ENCODE measurements around the gene RBMXL3. TPM values are rescaled to one million over a fixed set of nuclear protein-coding genes. Genes with fewer than 3 reads are reported as not detected.
"Not testable (repeated sequence)": the region's sequence is repeated elsewhere in the genome, so short reads cannot be mapped to it uniquely, and the experiment has no call there.

RBMXL3 gene
- total and polyA plus RNA-seq, 2 donors from 2014 or later: not detected

GRCh38 chrX:115214605-115215004 is 25.4 kb downstream of the RBMXL3 start:
- DNase-seq: no peak
- no peak for FAIRE-seq
- intact Hi-C loops (cut with DNase I): no loop called here
- H3K4me1 ChIP-seq (ENCODE audit: control insufficient read depth in 2 of 3, insufficient read depth in 2 of 3, low read depth in 1 of 3, low read length in 3 of 3): no peaks in the 10 kb centered on the region
- no peak for TF ChIP-seq CTCF (IDR thresholded peaks at IDR 0.05; ENCODE audit: borderline replicate concordance, extremely low read depth, insufficient read depth)
- H3K4me3 ChIP-seq (ENCODE audit: low read length in 3 of 3): no peak overlapping the region
- H3K9me3 ChIP-seq (ENCODE audit: control insufficient read depth in 2 of 3, insufficient read depth in 1 of 3, low read length in 3 of 3): no peaks in the 10 kb centered on the region
- H3K9ac ChIP-seq (ENCODE audit: low read length in 3 of 3): no peak overlapping the region
- no peaks in the 10 kb centered on the region for H3K27me3 ChIP-seq (ENCODE audit: control insufficient read depth, insufficient read depth, low read length)
- H3K27ac ChIP-seq (ENCODE audit: low read depth in 2 of 2, low read length in 2 of 2): no peak overlapping the region
- no peaks in the 10 kb centered on the region for H3K36me3 ChIP-seq (ENCODE audit: control insufficient read depth in 2 of 3, insufficient read depth in 3 of 3, low read length in 3 of 3)

- H3K4me3 ChIP-seq (ENCODE audit: low read length in 3 of 3); H3K27ac ChIP-seq (ENCODE audit: low read depth in 2 of 2, low read length in 2 of 2); FAIRE-seq; H3K9ac ChIP-seq (ENCODE audit: low read length in 3 of 3); H3K9me3 ChIP-seq (ENCODE audit: control insufficient read depth in 2 of 3, insufficient read depth in 1 of 3, low read length in 3 of 3); H3K4me1 ChIP-seq (ENCODE audit: control insufficient read depth in 2 of 3, insufficient read depth in 2 of 3, low read depth in 1 of 3, low read length in 3 of 3); intact Hi-C loops (cut with DNase I); H3K27me3 ChIP-seq (ENCODE audit: control insufficient read depth, insufficient read depth, low read length); H3K36me3 ChIP-seq (ENCODE audit: control insufficient read depth in 2 of 3, insufficient read depth in 3 of 3, low read length in 3 of 3); DNase-seq: not testable (repeated sequence)
Measured at GRCh38 chrX:115217346-115217745, 28.1 kb downstream of the RBMXL3 start.

- Histone ChIP-seq H3K9me3 (ENCODE audit: control insufficient read depth in 2 of 3, insufficient read depth in 1 of 3, low read length in 3 of 3) (no peaks in the 10 kb centered on the region), H3K27me3 (ENCODE audit: control insufficient read depth, insufficient read depth, low read length) (peaks cover 2% of the 10 kb centered on the region), H3K9ac (ENCODE audit: low read length in 3 of 3) (no peak overlapping the region), H3K4me3 (ENCODE audit: low read length in 3 of 3) (no peak overlapping the region), H3K36me3 (ENCODE audit: control insufficient read depth in 2 of 3, insufficient read depth in 3 of 3, low read length in 3 of 3) (no peaks in the 10 kb centered on the region), H3K4me1 (ENCODE audit: control insufficient read depth in 2 of 3, insufficient read depth in 2 of 3, low read depth in 1 of 3, low read length in 3 of 3) (no peaks in the 10 kb centered on the region), H3K27ac (ENCODE audit: low read depth in 2 of 2, low read length in 2 of 2) (no peak overlapping the region)
- intact Hi-C loops (cut with DNase I): no loop called here
- peak; percentile 13 for TF ChIP-seq CTCF (IDR thresholded peaks at IDR 0.05; ENCODE audit: borderline replicate concordance, extremely low read depth, insufficient read depth)
- peak in 4 of 5 donors; percentile 16 to 53 (median 32) for DNase-seq
- FAIRE-seq: no peak
Measured at GRCh38 chrX:115226929-115227328, 37.7 kb downstream of the RBMXL3 start.

- no peak for TF ChIP-seq CTCF (IDR thresholded peaks at IDR 0.05; ENCODE audit: borderline replicate concordance, extremely low read depth, insufficient read depth)
- intact Hi-C loops (cut with DNase I): no loop called here
- no peak overlapping the region for H3K4me3 ChIP-seq (ENCODE audit: low read length in 3 of 3)
- H3K9ac ChIP-seq (ENCODE audit: low read length in 3 of 3): no peak overlapping the region
- no peaks in the 10 kb centered on the region for H3K4me1 ChIP-seq (ENCODE audit: control insufficient read depth in 2 of 3, insufficient read depth in 2 of 3, low read depth in 1 of 3, low read length in 3 of 3)
- peak in 2 of 5 donors; percentile 27 to 38 for DNase-seq
- no peak overlapping the region for H3K27ac ChIP-seq (ENCODE audit: low read depth in 2 of 2, low read length in 2 of 2)
- no peak for FAIRE-seq
- H3K36me3 ChIP-seq (ENCODE audit: control insufficient read depth in 2 of 3, insufficient read depth in 3 of 3, low read length in 3 of 3): no peaks in the 10 kb centered on the region
- peaks cover 4% of the 10 kb centered on the region for H3K27me3 ChIP-seq (ENCODE audit: control insufficient read depth, insufficient read depth, low read length)
- no peaks in the 10 kb centered on the region for H3K9me3 ChIP-seq (ENCODE audit: control insufficient read depth in 2 of 3, insufficient read depth in 1 of 3, low read length in 3 of 3)
Measured at GRCh38 chrX:115229337-115230003, 40.3 kb downstream of the RBMXL3 start.
